DND-41 (cell line): Measurements from ENCODE around the gene TAF6.

Source experiments
- EZH2 ChIP-seq: IDR thresholded peaks from 3 replicates; pipeline ENCODE4 v1.6.1; 2012; ENCODE audit warnings: borderline replicate concordance, low read depth, mild to moderate bottlenecking, moderate library complexity, low read length, inconsistent platforms; ENCODE audit not compliant: severe bottlenecking
- TF ChIP-seq, protein P1 (sequence below): IDR thresholded peaks from 2 replicates; pipeline ENCODE4 v1.5.1; 2012; ENCODE audit warnings: borderline replicate concordance, low read length, moderate library complexity, mild to moderate bottlenecking; ENCODE audit not compliant: poor library complexity, severe bottlenecking; ENCODE audit errors: extremely low read depth

GRCh38 chr7:100064162-100064561 lies 55.0 kb downstream of the TAF6 start:
- no peak for TF ChIP-seq EZH2
- TF ChIP-seq, protein P1, sequence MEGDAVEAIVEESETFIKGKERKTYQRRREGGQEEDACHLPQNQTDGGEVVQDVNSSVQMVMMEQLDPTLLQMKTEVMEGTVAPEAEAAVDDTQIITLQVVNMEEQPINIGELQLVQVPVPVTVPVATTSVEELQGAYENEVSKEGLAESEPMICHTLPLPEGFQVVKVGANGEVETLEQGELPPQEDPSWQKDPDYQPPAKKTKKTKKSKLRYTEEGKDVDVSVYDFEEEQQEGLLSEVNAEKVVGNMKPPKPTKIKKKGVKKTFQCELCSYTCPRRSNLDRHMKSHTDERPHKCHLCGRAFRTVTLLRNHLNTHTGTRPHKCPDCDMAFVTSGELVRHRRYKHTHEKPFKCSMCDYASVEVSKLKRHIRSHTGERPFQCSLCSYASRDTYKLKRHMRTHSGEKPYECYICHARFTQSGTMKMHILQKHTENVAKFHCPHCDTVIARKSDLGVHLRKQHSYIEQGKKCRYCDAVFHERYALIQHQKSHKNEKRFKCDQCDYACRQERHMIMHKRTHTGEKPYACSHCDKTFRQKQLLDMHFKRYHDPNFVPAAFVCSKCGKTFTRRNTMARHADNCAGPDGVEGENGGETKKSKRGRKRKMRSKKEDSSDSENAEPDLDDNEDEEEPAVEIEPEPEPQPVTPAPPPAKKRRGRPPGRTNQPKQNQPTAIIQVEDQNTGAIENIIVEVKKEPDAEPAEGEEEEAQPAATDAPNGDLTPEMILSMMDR: no peak
